Kidney capillary endothelial cell (primary cell): ENCODE measurements around the gene SMIM32.

Source experiments
- DNase-seq: peaks from one replicate; pipeline ENCODE4 v3.0.0-alpha.2; 2018; ENCODE audit warnings: low spot score

The SMIM32 gene

GRCh38 chr5:136192526-136193321 is at the start of gene SMIM32:
Gene SMIM32, minus strand, starts transcription at chr5:136193162. Its CDS starts 638 bp downstream, at chr5:136192524.
- DNase-seq = peak; percentile 10

- no peak for DNase-seq
These were observed 49.6 kb upstream of the SMIM32 start for GRCh38 chr5:136242611-136243010.

- DNase-seq = no peak
These were observed 49.2 kb upstream of the SMIM32 start for GRCh38 chr5:136242136-136242535.

GRCh38 chr5:136240894-136241293 is 47.9 kb upstream of the SMIM32 start:
- DNase-seq = no peak

- DNase-seq = no peak
These were observed 43.6 kb upstream of the SMIM32 start for GRCh38 chr5:136236479-136237083.

GRCh38 chr5:136235321-136235720 is 42.4 kb upstream of the SMIM32 start:
- DNase-seq = no peak

GRCh38 chr5:136232316-136232715 is 39.4 kb upstream of the SMIM32 start:
- DNase-seq = no peak

GRCh38 chr5:136230176-136230575 is 37.2 kb upstream of the SMIM32 start:
- no peak for DNase-seq

- DNase-seq = no peak
These were observed 35.3 kb upstream of the SMIM32 start for GRCh38 chr5:136228136-136228757.

- no peak for DNase-seq
These were observed 33.4 kb upstream of the SMIM32 start for GRCh38 chr5:136226401-136226800.

- no peak for DNase-seq
These were observed 32.8 kb upstream of the SMIM32 start for GRCh38 chr5:136225796-136226195.

- DNase-seq = no peak
These were observed 29.7 kb upstream of the SMIM32 start for GRCh38 chr5:136222580-136223235.

- no peak for DNase-seq
These were observed 28.4 kb upstream of the SMIM32 start for GRCh38 chr5:136221340-136221739.

GRCh38 chr5:136216230-136216629 is 23.3 kb upstream of the SMIM32 start:
- DNase-seq = no peak

- DNase-seq = no peak
These were observed 22.9 kb upstream of the SMIM32 start for GRCh38 chr5:136215812-136216211.

GRCh38 chr5:136213919-136214493 is 21.0 kb upstream of the SMIM32 start:
- no peak for DNase-seq

- DNase-seq = peak; percentile 33
These were observed 19.3 kb upstream of the SMIM32 start for GRCh38 chr5:136212252-136212721.

- DNase-seq = no peak
These were observed 18.5 kb upstream of the SMIM32 start for GRCh38 chr5:136211282-136212040.

GRCh38 chr5:136210259-136210658 is 17.3 kb upstream of the SMIM32 start:
- no peak for DNase-seq

- no peak for DNase-seq
These were observed 16.5 kb upstream of the SMIM32 start for GRCh38 chr5:136209346-136209910.

GRCh38 chr5:136208916-136209315 is 16.0 kb upstream of the SMIM32 start:
- DNase-seq = no peak
